ENCODE measurements around the gene ARHGAP20. TPM values are rescaled to one million over a fixed set of nuclear protein-coding genes. Genes with fewer than 3 reads are reported as not detected.

ARHGAP20 gene
- total RNA-seq, 1 experiment from 2014 or later: 2.2 TPM

- Histone ChIP-seq H3K4me3 (no peak overlapping the region), H3K4me1 (replicated peaks) (no peaks in the 10 kb centered on the region), H3K27ac (no peak overlapping the region), H3K27me3 (replicated peaks) (no peaks in the 10 kb centered on the region), H3K36me3 (no peaks in the 10 kb centered on the region), H3K9me3 (replicated peaks) (no peaks in the 10 kb centered on the region)
- no peak for DNase-seq (ENCODE audit: low read depth in 1 of 2, low spot score in 2 of 2)
These were observed 98.2 kb downstream of the ARHGAP20 start for GRCh38 chr11:110614031-110614430.

GRCh38 chr11:110613197-110613918, 98.9 kb downstream of the ARHGAP20 start:
- Histone ChIP-seq H3K4me1 (replicated peaks) (no peaks in the 10 kb centered on the region), H3K36me3 (no peaks in the 10 kb centered on the region), H3K27ac (no peak overlapping the region), H3K9me3 (replicated peaks) (no peaks in the 10 kb centered on the region), H3K4me3 (no peak overlapping the region), H3K27me3 (replicated peaks) (no peaks in the 10 kb centered on the region)
- no peak for DNase-seq (ENCODE audit: low read depth in 1 of 2, low spot score in 2 of 2)

- H3K36me3 ChIP-seq: no peaks in the 10 kb centered on the region
- H3K9me3 ChIP-seq (replicated peaks): no peaks in the 10 kb centered on the region
- no peak for DNase-seq (ENCODE audit: low read depth in 1 of 2, low spot score in 2 of 2)
- no peak overlapping the region for H3K4me3 ChIP-seq
- no peak overlapping the region for H3K27ac ChIP-seq
- no peaks in the 10 kb centered on the region for H3K4me1 ChIP-seq (replicated peaks)
- H3K27me3 ChIP-seq (replicated peaks): no peaks in the 10 kb centered on the region
These were observed 105.8 kb downstream of the ARHGAP20 start for GRCh38 chr11:110606415-110606814.

GRCh38 chr11:110601936-110602335, 110.3 kb downstream of the ARHGAP20 start:
- no peaks in the 10 kb centered on the region for H3K36me3 ChIP-seq
- H3K4me1 ChIP-seq (replicated peaks): no peaks in the 10 kb centered on the region
- no peak overlapping the region for H3K4me3 ChIP-seq
- no peaks in the 10 kb centered on the region for H3K9me3 ChIP-seq (replicated peaks)
- H3K27ac ChIP-seq: no peak overlapping the region
- no peak for DNase-seq (ENCODE audit: low read depth in 1 of 2, low spot score in 2 of 2)
- H3K27me3 ChIP-seq (replicated peaks): no peaks in the 10 kb centered on the region

- H3K4me1 ChIP-seq (replicated peaks): no peaks in the 10 kb centered on the region
- no peak overlapping the region for H3K27ac ChIP-seq
- no peak for DNase-seq (ENCODE audit: low read depth in 1 of 2, low spot score in 2 of 2)
- no peaks in the 10 kb centered on the region for H3K36me3 ChIP-seq
- no peak overlapping the region for H3K4me3 ChIP-seq
- no peaks in the 10 kb centered on the region for H3K27me3 ChIP-seq (replicated peaks)
- H3K9me3 ChIP-seq (replicated peaks): no peaks in the 10 kb centered on the region
These were observed 111.9 kb downstream of the ARHGAP20 start for GRCh38 chr11:110600322-110600721.

GRCh38 chr11:110599207-110599606, 113.0 kb downstream of the ARHGAP20 start:
- no peak overlapping the region for H3K27ac ChIP-seq
- H3K9me3 ChIP-seq (replicated peaks): no peaks in the 10 kb centered on the region
- no peak for DNase-seq (ENCODE audit: low read depth in 1 of 2, low spot score in 2 of 2)
- H3K4me1 ChIP-seq (replicated peaks): no peaks in the 10 kb centered on the region
- no peaks in the 10 kb centered on the region for H3K27me3 ChIP-seq (replicated peaks)
- H3K36me3 ChIP-seq: no peaks in the 10 kb centered on the region
- H3K4me3 ChIP-seq: no peak overlapping the region

- Histone ChIP-seq H3K9me3 (replicated peaks) (no peaks in the 10 kb centered on the region), H3K4me3 (no peak overlapping the region), H3K4me1 (replicated peaks) (no peaks in the 10 kb centered on the region), H3K27me3 (replicated peaks) (no peaks in the 10 kb centered on the region), H3K36me3 (no peaks in the 10 kb centered on the region), H3K27ac (no peak overlapping the region)
- no peak for DNase-seq (ENCODE audit: low read depth in 1 of 2, low spot score in 2 of 2)
These were observed 113.5 kb downstream of the ARHGAP20 start for GRCh38 chr11:110598725-110599124.

GRCh38 chr11:110587972-110588371, 124.3 kb downstream of the ARHGAP20 start:
- no peak for DNase-seq (ENCODE audit: low read depth in 1 of 2, low spot score in 2 of 2)
- no peaks in the 10 kb centered on the region for H3K4me1 ChIP-seq (replicated peaks)

GRCh38 chr11:110587129-110587528, 125.1 kb downstream of the ARHGAP20 start:
- H3K4me1 ChIP-seq (replicated peaks): no peaks in the 10 kb centered on the region
- H3K27ac ChIP-seq: no peak overlapping the region
- H3K4me3 ChIP-seq: no peak overlapping the region
- no peaks in the 10 kb centered on the region for H3K36me3 ChIP-seq
- no peak for DNase-seq (ENCODE audit: low read depth in 1 of 2, low spot score in 2 of 2)
- no peaks in the 10 kb centered on the region for H3K9me3 ChIP-seq (replicated peaks)
- no peaks in the 10 kb centered on the region for H3K27me3 ChIP-seq (replicated peaks)

More at GRCh38 chr11:110587972-110588371, 124.3 kb downstream of the ARHGAP20 start:
- Histone ChIP-seq H3K9me3 (replicated peaks) (no peaks in the 10 kb centered on the region), H3K27me3 (replicated peaks) (no peaks in the 10 kb centered on the region), H3K4me3 (no peak overlapping the region), H3K27ac (no peak overlapping the region), H3K36me3 (no peaks in the 10 kb centered on the region)

- Histone ChIP-seq H3K4me1 (replicated peaks) (no peaks in the 10 kb centered on the region), H3K27ac (no peak overlapping the region), H3K4me3 (no peak overlapping the region), H3K9me3 (replicated peaks) (no peaks in the 10 kb centered on the region), H3K27me3 (replicated peaks) (no peaks in the 10 kb centered on the region), H3K36me3 (no peaks in the 10 kb centered on the region)
- no peak for DNase-seq (ENCODE audit: low read depth in 1 of 2, low spot score in 2 of 2)
These were observed 128.1 kb downstream of the ARHGAP20 start for GRCh38 chr11:110584150-110584549.

- Histone ChIP-seq H3K36me3 (no peaks in the 10 kb centered on the region), H3K27me3 (replicated peaks) (no peaks in the 10 kb centered on the region), H3K9me3 (replicated peaks) (no peaks in the 10 kb centered on the region), H3K4me3 (no peak overlapping the region), H3K27ac (no peak overlapping the region), H3K4me1 (replicated peaks) (no peaks in the 10 kb centered on the region)
- DNase-seq (ENCODE audit: low read depth in 1 of 2, low spot score in 2 of 2): no peak
These were observed 129.4 kb downstream of the ARHGAP20 start for GRCh38 chr11:110582728-110583432.

GRCh38 chr11:110580571-110580970, 131.7 kb downstream of the ARHGAP20 start:
- no peaks in the 10 kb centered on the region for H3K4me1 ChIP-seq (replicated peaks)
- DNase-seq (ENCODE audit: low read depth in 1 of 2, low spot score in 2 of 2): no peak
- no peaks in the 10 kb centered on the region for H3K36me3 ChIP-seq
- no peak overlapping the region for H3K27ac ChIP-seq
- H3K27me3 ChIP-seq (replicated peaks): no peaks in the 10 kb centered on the region
- H3K4me3 ChIP-seq: no peak overlapping the region
- H3K9me3 ChIP-seq (replicated peaks): no peaks in the 10 kb centered on the region

GRCh38 chr11:110573411-110573810, 138.8 kb downstream of the ARHGAP20 start:
- no peaks in the 10 kb centered on the region for H3K27me3 ChIP-seq (replicated peaks)
- DNase-seq (ENCODE audit: low read depth in 1 of 2, low spot score in 2 of 2): no peak
- H3K4me1 ChIP-seq (replicated peaks): no peaks in the 10 kb centered on the region
- H3K36me3 ChIP-seq: no peaks in the 10 kb centered on the region
- H3K27ac ChIP-seq: no peak overlapping the region
- H3K4me3 ChIP-seq: no peak overlapping the region
- H3K9me3 ChIP-seq (replicated peaks): no peaks in the 10 kb centered on the region

- Histone ChIP-seq H3K36me3 (no peaks in the 10 kb centered on the region), H3K4me1 (replicated peaks) (no peaks in the 10 kb centered on the region), H3K27ac (no peak overlapping the region), H3K9me3 (replicated peaks) (no peaks in the 10 kb centered on the region), H3K4me3 (no peak overlapping the region), H3K27me3 (replicated peaks) (no peaks in the 10 kb centered on the region)
- DNase-seq (ENCODE audit: low read depth in 1 of 2, low spot score in 2 of 2): no peak
These were observed 141.0 kb downstream of the ARHGAP20 start for GRCh38 chr11:110571081-110571720.
